Esophagus muscularis mucosa (tissue), 4 donors: ENCODE measurements around the gene OSBPL10. TPM values are rescaled to one million over a fixed set of nuclear protein-coding genes. Genes with fewer than 3 reads are reported as not detected.

Experiments used
- DNase-seq: peaks from one replicate; pipeline ENCODE4 v3.0.0-alpha.2; 2017; ENCODE audit errors: extremely low spot score
- H3K27ac ChIP-seq, 4 donors: fragments of 200-600 bp; sonication (generic); replicated peaks in 1 of 4; 1 replicate in 3 of 4; 2 replicates in 1 of 4; pipeline ENCODE4 v1.5.1; 2016 to 2019; ENCODE audit warnings: mild to moderate bottlenecking in 1 of 4
- H3K27me3 ChIP-seq, 4 donors: fragments of 200-600 bp; sonication (generic); one replicate each; pipeline versions ENCODE4 v1.5.1 to v1.6.0; 2016 to 2019
- H3K36me3 ChIP-seq, 4 donors: fragments of 200-600 bp; sonication (generic); one replicate each; pipeline ENCODE4 v1.5.1; 2016 to 2019
- H3K4me1 ChIP-seq, 4 donors: fragments of 200-600 bp; sonication (generic); one replicate each; pipeline ENCODE4 v1.5.1; 2016 to 2019
- H3K4me3 ChIP-seq, 4 donors: fragments of 200-600 bp; sonication (generic); 1 replicate in 2 of 4; 2 replicates in 2 of 4; pipeline ENCODE4 v1.5.1; 2016 to 2019; ENCODE audit warnings: mild to moderate bottlenecking in 4 of 4, moderate library complexity in 1 of 4
- H3K9me3 ChIP-seq, 4 donors: fragments of 200-600 bp; sonication (generic); 1 replicate in 3 of 4; 2 replicates in 1 of 4; pipeline ENCODE4 v1.5.1; 2016 to 2019
- CTCF ChIP-seq, 3 experiments: fragments of 200-600 bp in 2 of 3; fragments of 450-650 bp in 1 of 3; sonication (generic) in 2 of 3; IDR thresholded peaks; one replicate each; pipeline ENCODE4 v1.5.1; 2017 to 2019; ENCODE audit warnings: antibody characterized with exemption in 3 of 3, mild to moderate bottlenecking in 2 of 3, moderate library complexity in 1 of 3
- EP300 ChIP-seq: sonication (generic); formaldehyde crosslinking; IDR thresholded peaks from one replicate; pipeline ENCODE4 v1.6.1; 2017; ENCODE audit warnings: antibody characterized with exemption
- POLR2A ChIP-seq: fragments of 450-650 bp; IDR thresholded peaks from one replicate; pipeline ENCODE4 v1.6.1; 2017; ENCODE audit warnings: antibody characterized with exemption, moderate library complexity, mild to moderate bottlenecking, low read depth
- POLR2AphosphoS5 ChIP-seq, 2 donors: sonication (generic); formaldehyde crosslinking; IDR thresholded peaks; one replicate each; pipeline ENCODE4 v1.6.1; 2017; ENCODE audit warnings: antibody characterized with exemption in 2 of 2
- WGBS: methylation state at CpG from one replicate; pipeline ENCODE4 v1.1.5; 2018; 5-methylcytosine and 5-hydroxymethylcytosine counted together
- intact Hi-C: fragments of 100-400 bp; cut with DNase I; formaldehyde crosslinking; loops from one replicate; pipeline ENCODE4 v1.15.1; 2023
- total RNA-seq, 4 donors: library from RNA; depleted of rRNA; stranded (reverse); fragments of >200 nt; gene quantifications; one replicate each; pipeline versions ENCODE4 v1.1.0 to v1.2.1, GENCODE V29; 2016

OSBPL10 gene
- total RNA-seq, 4 donors from 2014 or later: 6.3 to 12.2 (median 7.6) TPM

- no peaks in the 10 kb centered on the region for H3K36me3 ChIP-seq
- TF ChIP-seq POLR2A (no peak), EP300 (no peak), CTCF (IDR thresholded peaks at IDR 0.05) (no peak), POLR2AphosphoS5 (IDR thresholded peaks at IDR 0.05) (no peak)
- no peaks in the 10 kb centered on the region for H3K27me3 ChIP-seq
- H3K4me1 ChIP-seq: no peaks in the 10 kb centered on the region
- 86% methylated on average over 6 of the region's 6 CpGs for WGBS
- H3K4me3 ChIP-seq: no peak overlapping the region
- no peak for DNase-seq
- H3K27ac ChIP-seq: no peak overlapping the region
- intact Hi-C loops: no loop called here
- H3K9me3 ChIP-seq: no peaks in the 10 kb centered on the region
These were observed 226.3 kb downstream of the OSBPL10 start for GRCh38 chr3:31754575-31755278.

GRCh38 chr3:31753050-31753425, 228.0 kb downstream of the OSBPL10 start:
- no peak overlapping the region for H3K4me3 ChIP-seq
- 100% methylated on average over 7 of the region's 7 CpGs for WGBS
- H3K36me3 ChIP-seq: no peaks in the 10 kb centered on the region
- no peaks in the 10 kb centered on the region for H3K9me3 ChIP-seq
- TF ChIP-seq CTCF (IDR thresholded peaks at IDR 0.05) (no peak), POLR2A (no peak)
- intact Hi-C loops: no loop called here
- H3K4me1 ChIP-seq: no peaks in the 10 kb centered on the region
- H3K27me3 ChIP-seq: no peaks in the 10 kb centered on the region
- DNase-seq: no peak
- H3K27ac ChIP-seq: no peak overlapping the region

GRCh38 chr3:31752305-31753049, 228.6 kb downstream of the OSBPL10 start:
- H3K4me1 ChIP-seq: no peaks in the 10 kb centered on the region
- intact Hi-C loops: no loop called here
- H3K4me3 ChIP-seq: no peak overlapping the region
- H3K27ac ChIP-seq: no peak overlapping the region
- H3K27me3 ChIP-seq: no peaks in the 10 kb centered on the region
- H3K9me3 ChIP-seq: no peaks in the 10 kb centered on the region
- TF ChIP-seq POLR2AphosphoS5 (IDR thresholded peaks at IDR 0.05): no peak
- no peak for TF ChIP-seq POLR2A
- TF ChIP-seq CTCF (IDR thresholded peaks at IDR 0.05): no peak
- TF ChIP-seq EP300: no peak
- 92% methylated on average over 7 of the region's 7 CpGs for WGBS
- H3K36me3 ChIP-seq: no peaks in the 10 kb centered on the region
- DNase-seq: no peak

- H3K4me3 ChIP-seq: no peak overlapping the region
- 44% methylated on average over 2 of the region's 2 CpGs for WGBS
- no peaks in the 10 kb centered on the region for H3K9me3 ChIP-seq
- DNase-seq: no peak
- no peak for TF ChIP-seq POLR2AphosphoS5 (IDR thresholded peaks at IDR 0.05)
- TF ChIP-seq CTCF (IDR thresholded peaks at IDR 0.05): no peak
- TF ChIP-seq EP300: no peak
- TF ChIP-seq POLR2A: no peak
- H3K27ac ChIP-seq: no peak overlapping the region
- intact Hi-C loops: no loop called here
- H3K36me3 ChIP-seq: no peaks in the 10 kb centered on the region
- no peaks in the 10 kb centered on the region for H3K4me1 ChIP-seq
- no peaks in the 10 kb centered on the region for H3K27me3 ChIP-seq
These were observed 230.7 kb downstream of the OSBPL10 start for GRCh38 chr3:31750341-31750740.
